ENCODE data around the gene SMIM13.

The SMIM13 gene

DNA sequence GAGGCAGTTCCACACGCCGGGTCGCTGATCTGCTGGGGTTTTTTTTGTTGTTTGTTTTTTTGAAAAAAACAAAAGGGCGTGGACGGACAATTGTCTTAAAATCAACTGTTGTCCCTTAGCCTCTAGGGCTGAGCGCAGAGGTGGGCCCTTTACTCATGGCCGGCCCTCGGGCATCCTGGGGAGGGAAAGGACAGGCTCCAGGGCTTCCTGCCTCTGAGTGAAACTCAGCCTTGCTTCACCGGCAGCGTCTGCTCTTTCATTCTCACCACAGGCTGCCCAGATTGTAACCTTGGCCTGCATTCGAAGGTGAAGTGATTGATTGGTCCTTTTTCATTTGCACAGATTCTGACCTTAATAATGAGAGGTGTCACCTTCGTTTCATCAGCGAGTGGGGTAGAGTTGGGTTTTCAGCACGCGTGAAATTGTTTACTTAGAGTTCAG, 797 bp downstream of the SMIM13 start:
- Histone ChIP-seq H3K4me2 (ENCODE audit: low read length) (peak overlapping the region; percentile 94), H3K9ac (ENCODE audit: low read length) (peak overlapping the region; percentile 93), H3K9me3 (ENCODE audit: insufficient read depth, low read length) (no peaks in the 10 kb centered on the region), H3K27me3 (ENCODE audit: low read depth, low read length) (no peaks in the 10 kb centered on the region), H3K36me3 (replicated peaks; ENCODE audit: low read depth, low read length) (no peaks in the 10 kb centered on the region), H2AFZ (ENCODE audit: low read depth, low read length) (peak overlapping the region; percentile 63; the same call in 1 of the 2 replicates), H3K79me2 (ENCODE audit: low read length) (peaks cover 53% of the 10 kb centered on the region), H3K4me1 (ENCODE audit: low read length) (peaks cover 9% of the 10 kb centered on the region), H3K27ac (ENCODE audit: low read length) (peak overlapping the region; percentile 82), H3K4me3 (ENCODE audit: low read length) (peak overlapping the region; percentile 93), H4K20me1 (ENCODE audit: insufficient read depth, low read length) (no peaks in the 10 kb centered on the region)
- TF ChIP-seq CTCF (IDR thresholded peaks at IDR 0.05; ENCODE audit: low read depth, low read length) = no peak
- TF ChIP-seq EZH2phosphoT487 (IDR thresholded peaks at IDR 0.05; ENCODE audit: low read depth) = no peak

- 0 out of 2 replicates have a peak overlapping the region, but pooled peaks have one; percentile 82 for H3K27ac ChIP-seq (ENCODE audit: low read length)
- no peak for TF ChIP-seq EZH2phosphoT487 (IDR thresholded peaks at IDR 0.05; ENCODE audit: low read depth)
- no peak for TF ChIP-seq CTCF (IDR thresholded peaks at IDR 0.05; ENCODE audit: low read depth, low read length)
- no peaks in the 10 kb centered on the region for H3K27me3 ChIP-seq (ENCODE audit: low read depth, low read length)
- no peak overlapping the region for H2AFZ ChIP-seq (ENCODE audit: low read depth, low read length)
- H3K36me3 ChIP-seq (replicated peaks; ENCODE audit: low read depth, low read length) = no peaks in the 10 kb centered on the region
- H3K4me1 ChIP-seq (ENCODE audit: low read length) = peaks cover 9% of the 10 kb centered on the region
- peak overlapping the region; percentile 94 for H3K4me2 ChIP-seq (ENCODE audit: low read length)
- no peaks in the 10 kb centered on the region for H4K20me1 ChIP-seq (ENCODE audit: insufficient read depth, low read length)
- no peaks in the 10 kb centered on the region for H3K9me3 ChIP-seq (ENCODE audit: insufficient read depth, low read length)
- H3K79me2 ChIP-seq (ENCODE audit: low read length) = peaks cover 58% of the 10 kb centered on the region
- peak overlapping the region; percentile 93 for H3K9ac ChIP-seq (ENCODE audit: low read length)
- H3K4me3 ChIP-seq (ENCODE audit: low read length) = peak overlapping the region; percentile 93
Measured at GRCh38 chr6:11094941-11095340, 1.3 kb downstream of the SMIM13 start.

DNA sequence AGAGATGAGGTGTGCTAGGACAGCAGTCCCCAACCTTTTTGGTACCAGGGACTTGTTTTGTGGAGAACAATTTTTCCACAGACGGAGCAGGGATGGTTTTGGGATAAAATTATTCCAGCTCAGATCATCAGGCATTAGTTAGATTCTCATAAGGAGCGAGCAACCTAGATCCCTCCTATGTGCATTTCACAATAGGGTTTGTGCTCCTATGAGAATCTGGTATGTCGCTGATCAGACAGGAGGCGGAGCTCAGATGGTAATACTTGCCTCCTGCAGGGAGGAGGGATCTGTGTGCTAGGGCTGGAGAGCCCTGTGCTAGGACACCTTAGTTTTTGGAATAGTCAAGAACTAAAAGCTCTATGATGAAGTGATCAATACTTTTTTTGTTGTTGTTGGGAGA, 2.5 kb downstream of the SMIM13 start:
- Histone ChIP-seq H3K36me3 (replicated peaks; ENCODE audit: low read depth, low read length) (no peaks in the 10 kb centered on the region), H3K4me2 (ENCODE audit: low read length) (peak overlapping the region; percentile 94; the same call in 1 of the 2 replicates), H3K27me3 (ENCODE audit: low read depth, low read length) (no peaks in the 10 kb centered on the region), H3K79me2 (ENCODE audit: low read length) (peaks cover 70% of the 10 kb centered on the region), H3K9me3 (ENCODE audit: insufficient read depth, low read length) (no peaks in the 10 kb centered on the region), H3K4me3 (ENCODE audit: low read length) (no peak overlapping the region), H3K4me1 (ENCODE audit: low read length) (peaks cover 9% of the 10 kb centered on the region), H4K20me1 (ENCODE audit: insufficient read depth, low read length) (no peaks in the 10 kb centered on the region), H3K9ac (ENCODE audit: low read length) (no peak overlapping the region), H3K27ac (ENCODE audit: low read length) (no peak overlapping the region), H2AFZ (ENCODE audit: low read depth, low read length) (no peak overlapping the region)
- TF ChIP-seq CTCF (IDR thresholded peaks at IDR 0.05; ENCODE audit: low read depth, low read length) (no peak), EZH2phosphoT487 (IDR thresholded peaks at IDR 0.05; ENCODE audit: low read depth) (no peak)

DNA sequence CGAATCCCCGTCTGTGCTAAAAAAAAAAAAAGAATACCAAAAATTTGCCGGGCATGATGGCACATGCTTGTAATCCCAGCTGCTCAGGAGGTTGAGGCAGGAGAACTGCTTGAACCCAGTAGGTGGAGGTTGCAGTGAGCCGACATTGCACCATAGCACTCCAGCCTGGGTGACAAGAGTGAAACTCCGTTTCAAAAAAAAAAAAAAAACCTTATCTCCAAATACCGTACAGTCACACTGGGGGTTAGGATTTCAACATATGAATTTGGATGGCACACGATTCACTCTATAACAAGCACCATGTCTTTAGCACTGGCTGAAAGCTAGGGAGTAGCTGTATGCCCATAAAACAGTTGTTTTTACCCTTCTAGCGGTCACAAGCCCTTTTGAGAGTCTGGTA, 3.8 kb downstream of the SMIM13 start:
- no peaks in the 10 kb centered on the region for H3K9me3 ChIP-seq (ENCODE audit: insufficient read depth, low read length)
- H3K27me3 ChIP-seq (ENCODE audit: low read depth, low read length) = no peaks in the 10 kb centered on the region
- no peak overlapping the region for H3K4me3 ChIP-seq (ENCODE audit: low read length)
- peaks cover 2% of the 10 kb centered on the region; the same call in 1 of the 2 replicates for H4K20me1 ChIP-seq (ENCODE audit: insufficient read depth, low read length)
- no peak overlapping the region for H3K9ac ChIP-seq (ENCODE audit: low read length)
- no peak overlapping the region for H3K27ac ChIP-seq (ENCODE audit: low read length)
- H3K4me1 ChIP-seq (ENCODE audit: low read length) = peaks cover 9% of the 10 kb centered on the region
- no peak overlapping the region for H2AFZ ChIP-seq (ENCODE audit: low read depth, low read length)
- TF ChIP-seq CTCF (IDR thresholded peaks at IDR 0.05; ENCODE audit: low read depth, low read length) (no peak), EZH2phosphoT487 (IDR thresholded peaks at IDR 0.05; ENCODE audit: low read depth) (no peak)
- H3K4me2 ChIP-seq (ENCODE audit: low read length) = no peak overlapping the region
- no peaks in the 10 kb centered on the region for H3K36me3 ChIP-seq (replicated peaks; ENCODE audit: low read depth, low read length)
- H3K79me2 ChIP-seq (ENCODE audit: low read length) = peaks cover 84% of the 10 kb centered on the region
